Fibroblast of lung (primary cell): Measurements from ENCODE around the gene SLC13A5.

Experiments
- CTCF ChIP-seq, 2 donors: IDR thresholded peaks in 1 of 2; conservative IDR thresholded peaks in 1 of 2; 1 replicate in 1 of 2; 2 replicates in 1 of 2; pipeline ENCODE4 v1.5.1; 2011 to 2012; ENCODE audit warnings: low read length in 2 of 2, control low read depth in 1 of 2, inconsistent platforms in 1 of 2, low read depth in 1 of 2, mild to moderate bottlenecking in 1 of 2
- EZH2 ChIP-seq: IDR thresholded peaks from 2 replicates; pipeline ENCODE4 v1.5.1; 2012; ENCODE audit warnings: low read length, control low read depth, mild to moderate bottlenecking; ENCODE audit errors: missing control alignments

GRCh38 chr17:6748617-6749016 lies 35.4 kb upstream of the SLC13A5 start:
- TF ChIP-seq CTCF (conservative IDR thresholded peaks at IDR 0.05 in 1 of 2, IDR thresholded peaks at IDR 0.05 in 1 of 2; ENCODE audit: low read depth in 1 of 2, low read length in 2 of 2) = no peak
- no peak for TF ChIP-seq EZH2
